ENCODE measurements around the gene EIF3D. TPM values are rescaled to one million over a fixed set of nuclear protein-coding genes. Genes with fewer than 3 reads are reported as not detected.
A peak's percentile ranks its signal among the peaks of the same experiment; 100 is the strongest.

EIF3D gene
- total RNA-seq, 1 experiment from 2014 or later: 306 TPM

- ChIA-PET POLR2A (interaction anchor here (0.8 to 2.1 kb wide), 4 partner anchors 10 to 234 kb away, joined by 3 to 27 read pairs (median 4); partner anchors contain the start of genes EIF3D and IFT27), CTCF (interaction anchor here (1.1 to 1.2 kb wide), 2 partner anchors 240 to 314 kb away, joined by 3 to 8 read pairs; no protein-coding TSS in a partner anchor), RAD21 (ENCODE audit: low non-redundant PET in 1 of 2, low total read pairs in 2 of 2, uncharacterized antibody in 2 of 2, unreplicated experiment in 2 of 2) (interaction anchor here in 1 of 2 experiments (0.7 kb wide), 1 partner anchor 213 kb away, joined by 7 read pairs; no protein-coding TSS in a partner anchor)
- DNase-seq (ENCODE audit: low read depth, low spot score) (peak; percentile 64), ATAC-seq (peak; percentile 62)
- peak overlapping the region; percentile 88 for H2AFZ ChIP-seq (ENCODE audit: low read depth, low read length, poor library complexity, severe bottlenecking)
- H3K4me1 ChIP-seq (ENCODE audit: control insufficient read depth in 1 of 2, insufficient read depth in 2 of 2, low read length in 2 of 2): peaks cover 17 to 53% of the 10 kb centered on the region in 2 experiments
- H3K36me3 ChIP-seq (ENCODE audit: control insufficient read depth in 1 of 2, insufficient read depth in 2 of 2, low read length in 2 of 2): no peaks in the 10 kb centered on the region
- peak overlapping the region; percentile 65 for H3K27ac ChIP-seq (ENCODE audit: low read depth, low read length)
- no peaks in the 10 kb centered on the region for H3K9me3 ChIP-seq (ENCODE audit: control insufficient read depth in 1 of 2, insufficient read depth in 1 of 2, low read depth in 1 of 2, low read length in 2 of 2)
- no TSS peak for BruUV-seq (replicated peaks)
- H3K27me3 ChIP-seq (ENCODE audit: insufficient read depth, low read length): no peaks in the 10 kb centered on the region
- no peaks in the 10 kb centered on the region for H3K9me2 ChIP-seq (ENCODE audit: insufficient read depth)
- H3K9ac ChIP-seq (ENCODE audit: low read length): peak overlapping the region; percentile 49
- intact Hi-C loops (cut with micrococcal nuclease): no loop called here
- H3K4me3 ChIP-seq (replicated peaks in 1 of 2; ENCODE audit: low read depth in 1 of 2, low read length in 2 of 2): peak overlapping the region; percentile 19 to 35
- no peaks in the 10 kb centered on the region for H4K20me1 ChIP-seq (ENCODE audit: insufficient read depth)
- peak overlapping the region; percentile 73 for H3K4me2 ChIP-seq (ENCODE audit: low read length)
- no peaks in the 10 kb centered on the region for H3K79me2 ChIP-seq (ENCODE audit: insufficient read depth, low read length)
- peak; percentile 60; the same call in 1 of the 2 replicates for TF ChIP-seq SP1 (IDR thresholded peaks at IDR 0.05; ENCODE audit: low read depth)
- no peak for TF ChIP-seq POLR2A (IDR thresholded peaks at IDR 0.05; ENCODE audit: borderline replicate concordance, extremely low read depth, insufficient read depth, insufficient read length)
- TF ChIP-seq TCF7L2 (IDR thresholded peaks at IDR 0.05; ENCODE audit: borderline replicate concordance, extremely low read depth, insufficient read depth, insufficient read length): no peak
- peak; percentile 43; the same call in 1 of the 2 replicates for TF ChIP-seq CBX3 (IDR thresholded peaks at IDR 0.05; ENCODE audit: low read depth)
- peak; percentile 74 for TF ChIP-seq FOSL1 (IDR thresholded peaks at IDR 0.05; ENCODE audit: low read depth)
- TF ChIP-seq EZH2phosphoT487 (IDR thresholded peaks at IDR 0.05; ENCODE audit: borderline replicate concordance): no peak
- TF ChIP-seq JUND (IDR thresholded peaks at IDR 0.05): peak; percentile 67; the same call in 1 of the 2 replicates
- TF ChIP-seq SRF (IDR thresholded peaks at IDR 0.05; ENCODE audit: low read depth): no peak
- no peak for TF ChIP-seq ZNF274 (IDR thresholded peaks at IDR 0.05; ENCODE audit: low read depth, low read length)
- TF ChIP-seq ATF3 (IDR thresholded peaks at IDR 0.05): no peak
- peak; percentile 26; the same call in 1 of the 2 replicates for TF ChIP-seq ZFX (IDR thresholded peaks at IDR 0.05)
- TF ChIP-seq REST (IDR thresholded peaks at IDR 0.05; ENCODE audit: low read depth): no peak
- TF ChIP-seq SIN3A (IDR thresholded peaks at IDR 0.05; ENCODE audit: low read depth): no peak
- TF ChIP-seq CTCF (IDR thresholded peaks at IDR 0.05 in 2 of 3, conservative IDR thresholded peaks at IDR 0.05 in 1 of 3; ENCODE audit: borderline replicate concordance in 1 of 3, insufficient read depth in 1 of 3, low read depth in 2 of 3, low read length in 2 of 3): no peak
- no peak for TF ChIP-seq ZBTB33 (IDR thresholded peaks at IDR 0.05; ENCODE audit: extremely low read depth, insufficient replicate concordance, low read length)
- TF ChIP-seq RAD21 (IDR thresholded peaks at IDR 0.05; ENCODE audit: low read depth): no peak
- no peak; the same call in 1 of the 2 replicates for TF ChIP-seq ELF1 (IDR thresholded peaks at IDR 0.05; ENCODE audit: borderline replicate concordance, low read depth)
- peak; percentile 76 for TF ChIP-seq MAX (IDR thresholded peaks at IDR 0.05)
- no peak for TF ChIP-seq EZH2 (IDR thresholded peaks at IDR 0.05)
- TF ChIP-seq CEBPB (IDR thresholded peaks at IDR 0.05; ENCODE audit: low read depth): no peak
These were observed 13.0 kb upstream of the EIF3D start for GRCh38 chr22:36541831-36542411.

Measured in HCT116 (cell line).